Neural progenitor cell (in vitro differentiated cells): ENCODE measurements around the gene BOK. TPM values are rescaled to one million over a fixed set of nuclear protein-coding genes. Genes with fewer than 3 reads are reported as not detected.

Experiments used
- DNase-seq: peaks from one replicate; pipeline ENCODE4 v3.0.0-alpha.2; 2016; ENCODE audit warnings: low spot score
- H2AFZ ChIP-seq: fragments of 200-600 bp; sonication (generic); replicated peaks from 2 replicates; pipeline ENCODE4 v1.6.1; 2016; ENCODE audit warnings: antibody characterized with exemption
- H3F3A ChIP-seq: fragments of 200-600 bp; sonication (generic); 2 replicates; pipeline ENCODE4 v1.6.1; 2016; ENCODE audit warnings: antibody characterized with exemption, low read depth
- H3K27ac ChIP-seq: fragments of 200-600 bp; sonication (generic); 2 replicates; pipeline ENCODE4 v1.5.1; 2016; ENCODE audit warnings: mild to moderate bottlenecking
- H3K27me3 ChIP-seq: fragments of 200-600 bp; sonication (generic); 2 replicates; pipeline ENCODE4 v1.6.1; 2016; ENCODE audit warnings: mild to moderate bottlenecking, moderate library complexity
- H3K36me3 ChIP-seq: fragments of 200-600 bp; sonication (generic); 2 replicates; pipeline ENCODE4 v1.5.1; 2016
- H3K4me1 ChIP-seq: fragments of 200-600 bp; sonication (generic); 2 replicates; pipeline ENCODE4 v1.6.1; 2016; ENCODE audit warnings: mixed run types
- H3K4me2 ChIP-seq: fragments of 200-600 bp; sonication (generic); 2 replicates; pipeline ENCODE4 v1.6.1; 2016
- H3K4me3 ChIP-seq: fragments of 200-600 bp; sonication (generic); 2 replicates; pipeline ENCODE4 v1.5.1; 2016
- H3K79me2 ChIP-seq: fragments of 200-600 bp; sonication (generic); 2 replicates; pipeline ENCODE4 v1.6.1; 2016; ENCODE audit warnings: low read depth
- H3K9ac ChIP-seq: fragments of 200-600 bp; sonication (generic); 2 replicates; pipeline ENCODE4 v1.6.1; 2016
- H3K9me3 ChIP-seq: fragments of 200-600 bp; sonication (generic); 2 replicates; pipeline ENCODE4 v1.5.1; 2016; ENCODE audit warnings: low read depth
- H4K20me1 ChIP-seq: fragments of 200-600 bp; sonication (generic); 2 replicates; pipeline ENCODE4 v1.6.1; 2016; ENCODE audit warnings: low read depth
- H3K27ac Mint-ChIP-seq: 3 replicates; pipeline ENCODE4 v1.8.0; 2021; ENCODE audit warnings: mixed read lengths
- H3K27me3 Mint-ChIP-seq: 2 replicates; pipeline ENCODE4 v1.8.0; 2022; ENCODE audit warnings: low read depth, mild to moderate bottlenecking, inconsistent platforms, moderate library complexity, mixed read lengths; ENCODE audit not compliant: insufficient read depth
- H3K36me3 Mint-ChIP-seq: 3 replicates; pipeline ENCODE4 v1.8.0; 2021; ENCODE audit warnings: mixed read lengths
- H3K4me1 Mint-ChIP-seq: 3 replicates; pipeline ENCODE4 v1.8.0; 2021; ENCODE audit warnings: mixed read lengths
- H3K4me3 Mint-ChIP-seq: 3 replicates; pipeline ENCODE4 v1.8.0; 2021; ENCODE audit warnings: mild to moderate bottlenecking, moderate library complexity, mixed read lengths
- H3K9me3 Mint-ChIP-seq: 3 replicates; pipeline ENCODE4 v1.8.0; 2020; ENCODE audit warnings: mixed read lengths
- CTCF ChIP-seq: fragments of 200-600 bp; sonication (generic); IDR thresholded peaks from 2 replicates; pipeline ENCODE4 v1.5.1; 2017; ENCODE audit warnings: antibody characterized with exemption, mild to moderate bottlenecking
- EZH2 ChIP-seq: fragments of 200-600 bp; sonication (generic); IDR thresholded peaks from 2 replicates; pipeline ENCODE4 v1.6.1; 2017; ENCODE audit warnings: antibody characterized with exemption, mild to moderate bottlenecking, moderate library complexity
- EZH2phosphoT487 ChIP-seq: fragments of 200-600 bp; sonication (generic); IDR thresholded peaks from 2 replicates; pipeline ENCODE4 v1.6.1; 2017; ENCODE audit warnings: antibody characterized with exemption
- small RNA-seq: library from RNA; depleted of rRNA; stranded (forward); fragments of <200 nt; gene quantifications from one replicate; pipeline ENCODE3, GENCODE V24; 2015
- total RNA-seq: library from RNA; depleted of rRNA; stranded (reverse); fragments of >200 nt; gene quantifications from 2 replicates; pipeline ENCODE4 v1.2.3, GENCODE V29; 2015; ENCODE audit warnings: low replicate concordance

The BOK gene
- total RNA-seq, 1 donor from 2014 or later: 2.0 TPM

DNA sequence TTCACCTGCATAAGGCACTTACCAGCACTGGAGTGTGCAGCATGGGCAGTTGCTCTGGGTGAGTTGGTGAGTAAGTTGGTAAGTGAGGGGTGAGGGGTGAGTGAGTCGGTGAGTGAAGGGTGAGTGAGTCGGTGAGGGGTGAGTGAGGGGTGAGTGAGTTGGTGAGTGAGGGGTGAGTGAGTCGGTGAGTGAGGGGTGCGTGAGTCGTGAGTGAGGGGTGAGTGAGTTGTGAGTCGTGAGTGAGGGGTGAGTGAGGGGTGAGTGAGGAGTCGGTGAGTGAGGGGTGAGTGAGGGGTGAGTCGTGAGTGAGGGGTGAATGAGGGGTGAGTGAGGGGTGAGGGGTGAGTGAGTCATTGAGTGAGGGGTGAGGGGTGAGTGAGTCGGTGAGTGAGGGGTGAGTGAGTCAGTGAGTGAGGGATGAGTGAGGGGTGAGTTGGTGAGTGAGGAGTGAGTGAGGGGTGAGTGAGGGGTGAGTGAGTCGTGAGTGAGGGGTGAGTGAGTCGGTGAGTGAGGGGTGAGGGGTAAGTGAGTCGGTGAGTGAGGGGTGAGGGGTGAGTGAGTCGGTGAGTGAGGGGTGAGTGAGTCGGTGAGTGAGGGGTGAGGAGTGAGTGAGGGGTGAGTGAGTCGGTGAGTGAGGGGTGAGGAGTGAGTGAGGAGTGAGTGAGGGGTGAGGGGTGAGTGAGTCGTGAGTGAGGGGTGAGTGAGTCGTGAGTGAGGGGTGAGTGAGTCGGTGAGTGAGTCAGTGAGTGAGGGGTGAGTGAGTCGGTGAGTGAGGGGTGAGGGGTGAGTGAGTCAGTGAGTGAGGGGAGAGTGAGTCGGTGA lies 61.3 kb downstream of the BOK start:
- no peaks in the 10 kb centered on the region for H3K9me3 ChIP-seq
- peaks cover 49% of the 10 kb centered on the region for H3K79me2 ChIP-seq
- no peak overlapping the region for H3K27ac Mint-ChIP-seq
- no peaks in the 10 kb centered on the region for H3K36me3 ChIP-seq
- H4K20me1 ChIP-seq: no peaks in the 10 kb centered on the region
- peaks cover 5% of the 10 kb centered on the region for H3K27me3 Mint-ChIP-seq
- H3K36me3 Mint-ChIP-seq: peaks cover 13% of the 10 kb centered on the region
- H3K4me1 Mint-ChIP-seq: peaks cover 6% of the 10 kb centered on the region
- DNase-seq: no peak
- no peaks in the 10 kb centered on the region for H3F3A ChIP-seq
- no peak overlapping the region for H3K27ac ChIP-seq
- H3K4me3 ChIP-seq: no peak overlapping the region
- H3K9ac ChIP-seq: no peak overlapping the region
- TF ChIP-seq EZH2 (no peak), EZH2phosphoT487 (no peak), CTCF (no peak)
- H3K4me1 ChIP-seq: peaks cover 5% of the 10 kb centered on the region
- no peak overlapping the region for H2AFZ ChIP-seq
- peaks cover 2% of the 10 kb centered on the region for H3K9me3 Mint-ChIP-seq
- H3K4me2 ChIP-seq: no peak overlapping the region
- no peak overlapping the region for H3K4me3 Mint-ChIP-seq
- H3K27me3 ChIP-seq: no peaks in the 10 kb centered on the region

DNA sequence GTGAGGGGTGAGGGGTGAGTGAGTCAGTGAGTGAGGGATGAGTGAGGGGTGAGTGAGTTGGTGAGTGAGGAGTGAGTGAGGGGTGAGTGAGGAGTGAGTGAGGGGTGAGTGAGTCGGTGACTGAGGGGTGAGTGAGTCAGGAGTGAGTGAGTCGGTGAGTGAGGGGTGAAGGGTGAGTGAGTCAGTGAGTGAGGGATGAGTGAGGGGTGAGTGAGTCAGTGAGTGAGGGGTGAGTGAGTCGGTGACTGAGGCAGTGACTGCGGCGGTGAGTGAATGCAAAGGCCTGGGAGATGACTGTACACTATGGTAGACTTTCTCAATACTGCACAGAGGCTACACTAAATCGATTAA lies 61.8 kb downstream of the BOK start:
- TF ChIP-seq EZH2 (no peak), CTCF (no peak), EZH2phosphoT487 (no peak)
- Histone ChIP-seq H3F3A (no peaks in the 10 kb centered on the region), H3K4me2 (no peak overlapping the region), H3K27me3 (no peaks in the 10 kb centered on the region), H3K4me3 (no peak overlapping the region), H3K36me3 (no peaks in the 10 kb centered on the region), H3K79me2 (peaks cover 49% of the 10 kb centered on the region), H3K9me3 (no peaks in the 10 kb centered on the region), H4K20me1 (no peaks in the 10 kb centered on the region), H3K27ac (no peak overlapping the region), H3K9ac (no peak overlapping the region), H2AFZ (no peak overlapping the region), H3K4me1 (peaks cover 5% of the 10 kb centered on the region)
- H3K4me1 Mint-ChIP-seq: peaks cover 6% of the 10 kb centered on the region
- peaks cover 2% of the 10 kb centered on the region for H3K9me3 Mint-ChIP-seq
- DNase-seq: no peak
- H3K36me3 Mint-ChIP-seq: peaks cover 13% of the 10 kb centered on the region
- peaks cover 5% of the 10 kb centered on the region for H3K27me3 Mint-ChIP-seq
- H3K4me3 Mint-ChIP-seq: no peak overlapping the region
- no peak overlapping the region for H3K27ac Mint-ChIP-seq

Small RNA genes lying within 50 kb of the gene (small RNA-seq; reads per million reads assigned to genes)
- gene RNA5SP122: not detected

Other genes starting within 250 kb of the BOK start
- gene HDLBP, start 243.1 kb upstream of the BOK start, total RNA-seq: 251 and 269 TPM in 2 replicates
- gene SEPTIN2, start 242.8 kb upstream of the BOK start, total RNA-seq: 452 and 632 TPM in 2 replicates
- 28.6 and 32.3 TPM in 2 replicates for gene FARP2, start 202.5 kb upstream of the BOK start, total RNA-seq
- 164 and 378 TPM in 2 replicates for gene STK25, start 50.2 kb upstream of the BOK start, total RNA-seq
- 25.6 and 43.2 TPM in 2 replicates for gene THAP4, start 78.4 kb downstream of the BOK start, total RNA-seq
- gene ATG4B, start 78.9 kb downstream of the BOK start, total RNA-seq: 80.7 and 114 TPM in 2 replicates
- 43.4 and 59.9 TPM in 2 replicates for gene DTYMK, start 128.1 kb downstream of the BOK start, total RNA-seq
- gene ING5, start 143.3 kb downstream of the BOK start, total RNA-seq: 38.2 and 49.0 TPM in 2 replicates
- gene D2HGDH, start 175.9 kb downstream of the BOK start, total RNA-seq: 3.5 and 15.4 TPM in 2 replicates
- 0.09 TPM in 1 of 2 replicates, not detected in the other for gene GAL3ST2, start 218.1 kb downstream of the BOK start, total RNA-seq